Superior temporal gyrus (tissue), 1 donor: ENCODE results near the gene MCAT.

ENCODE experiments used
- DNase-seq: peaks from one replicate; pipeline ENCODE4 v3.0.0-alpha.2; 2016; ENCODE audit errors: extremely low spot score

MCAT gene

GRCh38 chr22:43172191-43172590 is 29.0 kb upstream of the MCAT start:
- DNase-seq = no peak

DNA sequence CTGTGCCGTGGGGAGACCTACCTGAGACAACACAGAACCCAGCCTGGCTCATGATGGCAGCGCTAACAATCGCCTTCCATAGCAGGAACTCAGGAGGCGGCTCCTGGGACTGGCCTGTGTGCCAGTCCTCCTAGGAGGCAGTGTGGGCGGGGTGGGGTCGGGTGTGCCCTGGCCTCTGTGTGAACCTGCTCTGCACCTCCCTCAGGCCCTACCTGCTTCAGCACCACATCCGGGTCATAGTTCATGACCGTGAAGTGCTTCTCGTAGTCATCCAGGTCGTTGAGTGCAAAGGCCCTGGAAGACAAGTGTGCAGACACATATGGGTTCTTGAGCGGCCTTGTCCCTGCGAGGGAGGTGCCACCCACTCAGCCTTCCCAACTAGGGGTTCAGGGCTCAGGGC is 28.4 kb upstream of the MCAT start:
- DNase-seq = no peak

DNA sequence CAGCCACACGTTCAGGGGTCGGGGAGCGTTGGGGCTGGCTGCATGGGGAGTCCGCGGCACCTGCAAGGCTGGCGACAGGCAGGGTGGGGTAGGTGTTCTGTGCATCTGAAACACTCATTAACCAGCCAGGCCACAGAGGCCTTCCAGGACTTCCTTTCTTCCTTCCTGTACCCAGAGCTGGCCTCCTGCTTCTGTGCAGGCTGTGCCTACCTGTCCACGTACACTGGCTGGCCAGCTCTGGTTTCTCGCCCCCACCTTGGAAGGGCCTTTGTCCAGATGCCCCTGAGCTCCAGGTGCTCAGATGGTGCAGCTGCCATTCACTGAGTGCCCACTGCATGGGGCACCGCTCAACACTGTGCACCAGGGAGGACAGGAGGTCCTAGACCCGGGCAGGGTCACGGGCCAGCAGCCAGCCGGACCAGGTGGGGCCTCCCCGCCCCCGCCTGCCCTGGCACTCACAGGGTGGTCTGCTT is 27.9 kb upstream of the MCAT start:
- DNase-seq = no peak

GRCh38 chr22:43170131-43170480 is 26.9 kb upstream of the MCAT start:
- DNase-seq = no peak

DNA sequence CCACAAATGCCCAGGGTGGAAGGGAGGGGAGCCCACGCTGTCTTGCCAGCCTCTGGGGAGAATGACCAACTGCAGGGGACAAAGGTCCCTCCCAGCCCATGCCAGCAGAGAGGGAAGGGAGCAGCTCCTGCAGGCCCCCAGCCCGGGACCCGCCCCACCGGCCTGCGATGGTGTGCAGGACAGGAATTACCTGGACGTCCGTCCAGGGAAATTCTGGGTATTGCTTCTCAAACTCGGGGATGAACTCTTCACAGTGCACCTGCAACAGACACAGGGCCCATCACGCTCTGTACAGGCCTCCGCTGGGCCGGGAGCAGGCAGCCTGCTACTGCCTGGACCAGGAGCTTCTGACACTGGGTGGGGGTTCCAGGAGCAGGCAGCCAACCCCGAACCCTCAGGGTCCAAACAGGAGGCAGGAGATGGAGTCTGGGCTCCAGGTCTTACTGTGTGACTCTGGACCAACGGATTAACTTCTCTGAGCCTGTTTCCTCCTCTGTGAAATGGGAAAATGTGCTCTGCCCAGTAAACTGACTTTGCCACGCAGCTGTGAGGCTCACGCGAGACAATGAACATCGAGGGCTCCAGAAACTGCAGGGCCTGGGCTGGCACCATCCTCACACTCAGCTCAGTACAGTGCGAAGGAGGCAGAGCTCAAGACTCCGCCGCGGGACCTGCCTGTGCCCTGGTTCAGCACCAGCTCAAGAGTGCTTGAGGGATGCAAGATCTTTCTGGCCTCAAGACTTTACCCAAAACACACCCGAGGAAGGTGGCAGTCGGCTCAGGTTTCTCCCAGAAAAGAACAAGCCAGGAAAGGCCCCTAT is 26.3 kb upstream of the MCAT start:
- no peak for DNase-seq

- no peak for DNase-seq
Measured at GRCh38 chr22:43168471-43169309, 25.5 kb upstream of the MCAT start.

- no peak for DNase-seq
Measured at GRCh38 chr22:43167001-43167589, 23.9 kb upstream of the MCAT start.

GRCh38 chr22:43166132-43166930 is 23.1 kb upstream of the MCAT start:
- no peak for DNase-seq

DNA sequence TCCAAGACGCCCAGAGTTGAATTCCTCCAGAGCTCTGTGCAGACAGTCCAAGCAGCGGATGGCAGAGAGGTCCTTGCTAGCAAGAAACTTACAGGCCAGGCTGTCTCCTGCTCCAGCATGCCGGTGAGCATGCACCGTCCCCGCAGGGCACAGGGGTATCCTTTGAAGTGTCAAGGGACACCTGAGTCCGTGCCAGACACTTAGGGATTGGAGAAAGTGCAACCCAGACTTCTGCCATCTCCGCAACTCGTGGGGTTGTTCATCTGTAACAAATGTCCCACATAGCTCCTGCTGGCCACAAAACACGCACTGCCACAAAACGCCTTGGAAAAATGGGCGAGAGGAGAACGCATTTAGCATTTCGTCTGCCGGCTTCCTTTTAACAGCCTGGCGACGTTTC is 21.4 kb upstream of the MCAT start:
- no peak for DNase-seq

DNA sequence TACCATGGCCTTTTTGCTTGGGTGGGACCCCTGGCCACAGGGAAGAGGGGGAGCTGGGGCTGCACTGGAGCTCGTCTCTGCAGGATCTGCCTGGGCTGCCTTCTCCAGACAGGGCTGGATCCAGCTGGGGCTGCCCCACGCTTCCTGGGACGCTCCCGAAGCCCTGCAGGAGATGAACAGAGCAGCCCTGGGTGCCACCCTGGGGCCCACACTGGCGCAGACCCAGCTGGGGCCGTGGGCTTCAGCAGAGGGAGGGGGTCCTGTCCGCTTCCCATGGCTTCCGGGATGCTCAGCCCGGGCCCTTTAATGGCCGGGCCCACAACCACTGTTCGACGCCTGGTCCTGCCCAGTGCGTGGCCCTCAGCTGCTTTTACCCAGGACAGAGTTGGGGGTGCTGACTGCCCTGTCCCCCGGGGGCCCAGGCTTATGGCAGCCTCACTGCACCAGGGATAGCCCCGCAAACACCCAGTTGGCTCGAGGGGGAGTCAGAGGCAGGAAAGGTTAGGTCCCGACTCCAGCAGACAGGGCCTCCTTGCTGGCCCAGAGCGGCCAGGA is 20.1 kb upstream of the MCAT start:
- DNase-seq = no peak

DNA sequence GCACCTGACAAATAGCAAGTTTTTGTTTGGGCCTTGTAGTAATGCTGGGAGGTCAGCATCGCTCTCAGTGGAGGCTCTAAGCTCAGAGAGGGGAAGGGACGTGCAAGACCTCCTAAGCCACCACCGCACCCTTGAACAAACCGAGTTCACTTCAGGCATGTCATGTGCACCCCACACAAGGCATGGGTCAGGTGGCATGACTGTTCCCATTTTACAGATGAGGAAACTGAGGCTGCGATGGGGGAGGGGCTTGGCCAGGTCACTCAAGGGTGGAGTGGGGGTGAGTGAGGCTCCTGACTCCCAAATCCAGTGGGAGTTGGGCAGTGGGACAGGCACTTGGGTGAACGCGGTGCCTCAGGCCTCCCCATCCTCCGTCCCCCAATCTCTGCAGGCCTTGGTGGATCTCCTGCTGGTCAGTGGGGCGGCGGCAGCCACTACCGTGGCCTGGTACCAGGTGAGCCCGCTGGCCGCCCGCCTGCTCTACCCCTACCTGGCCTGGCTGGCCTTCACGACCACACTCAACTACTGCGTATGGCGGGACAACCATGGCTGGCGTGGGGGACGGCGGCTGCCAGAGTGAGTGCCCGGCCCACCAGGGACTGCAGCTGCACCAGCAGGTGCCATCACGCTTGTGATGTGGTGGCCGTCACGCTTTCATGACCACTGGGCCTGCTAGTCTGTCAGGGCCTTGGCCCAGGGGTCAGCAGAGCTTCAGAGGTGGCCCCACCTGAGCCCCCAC is 19.4 kb upstream of the MCAT start:
- no peak for DNase-seq

- DNase-seq = no peak
Measured at GRCh38 chr22:43160497-43161126, 17.4 kb upstream of the MCAT start.

GRCh38 chr22:43159484-43160178 is 16.4 kb upstream of the MCAT start:
- no peak for DNase-seq

DNA sequence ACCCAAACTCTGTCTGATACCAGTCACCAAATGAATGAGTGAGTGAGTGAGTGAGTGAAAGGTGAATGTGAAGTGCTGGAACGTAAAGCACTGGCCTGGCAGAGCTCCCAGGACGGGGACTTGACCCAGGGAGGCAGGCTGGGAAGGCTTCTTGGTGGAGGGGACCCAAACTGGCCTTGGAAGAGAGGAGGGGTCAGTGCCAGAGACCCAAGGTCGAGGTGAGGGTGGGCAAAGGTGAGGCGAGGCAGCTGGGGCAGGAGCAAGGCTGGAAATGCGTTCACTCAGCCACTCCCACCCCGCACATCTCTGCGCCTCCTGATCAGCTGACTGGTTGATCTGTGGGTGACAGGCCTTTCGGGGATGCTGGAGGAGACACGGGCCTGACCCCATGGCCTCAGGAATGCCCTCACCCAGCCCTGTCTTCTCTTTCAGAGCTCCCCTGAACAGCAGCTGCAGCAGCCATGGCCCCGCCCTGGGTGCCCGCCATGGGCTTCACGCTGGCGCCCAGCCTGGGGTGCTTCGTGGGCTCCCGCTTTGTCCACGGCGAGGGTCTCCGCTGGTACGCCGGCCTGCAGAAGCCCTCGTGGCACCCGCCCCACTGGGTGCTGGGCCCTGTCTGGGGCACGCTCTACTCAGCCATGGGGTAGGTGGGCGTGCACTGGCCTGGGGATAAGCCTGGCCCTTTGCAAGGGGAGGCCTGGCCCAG is 15.7 kb upstream of the MCAT start:
- DNase-seq = no peak

DNA sequence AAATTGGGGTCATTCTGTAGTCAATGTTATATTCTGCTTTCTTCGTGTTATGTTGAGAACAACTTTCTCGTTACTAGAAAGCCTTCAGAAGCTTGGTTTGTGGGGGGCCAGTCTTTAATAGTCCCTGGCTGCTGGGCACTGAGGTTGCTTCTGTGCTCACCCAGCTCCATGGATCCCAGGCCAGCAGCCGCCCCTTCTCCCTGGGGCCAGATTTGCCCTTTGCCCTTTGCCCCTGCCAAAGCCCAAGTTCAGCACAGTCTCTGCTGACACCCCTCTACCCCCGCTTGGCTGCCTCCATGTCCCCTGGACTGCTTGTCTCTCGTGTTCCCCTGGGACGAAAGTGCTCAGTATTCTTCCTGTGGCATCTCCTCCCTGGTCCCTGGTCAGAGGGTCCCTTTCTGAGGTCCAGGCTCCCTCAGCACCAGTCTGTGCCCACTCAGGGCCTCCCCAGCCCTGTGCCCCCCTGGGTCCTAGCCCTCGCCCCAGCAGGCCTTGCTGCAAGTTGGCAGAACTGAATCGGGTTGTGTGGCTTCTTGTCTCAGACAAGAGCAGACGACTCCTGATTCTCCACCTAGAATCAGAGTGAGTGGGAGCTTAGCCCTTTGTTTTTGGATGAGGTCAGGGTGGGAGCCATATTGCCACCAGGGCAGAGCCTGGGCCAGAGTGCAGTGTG is 14.8 kb upstream of the MCAT start:
- no peak for DNase-seq

DNA sequence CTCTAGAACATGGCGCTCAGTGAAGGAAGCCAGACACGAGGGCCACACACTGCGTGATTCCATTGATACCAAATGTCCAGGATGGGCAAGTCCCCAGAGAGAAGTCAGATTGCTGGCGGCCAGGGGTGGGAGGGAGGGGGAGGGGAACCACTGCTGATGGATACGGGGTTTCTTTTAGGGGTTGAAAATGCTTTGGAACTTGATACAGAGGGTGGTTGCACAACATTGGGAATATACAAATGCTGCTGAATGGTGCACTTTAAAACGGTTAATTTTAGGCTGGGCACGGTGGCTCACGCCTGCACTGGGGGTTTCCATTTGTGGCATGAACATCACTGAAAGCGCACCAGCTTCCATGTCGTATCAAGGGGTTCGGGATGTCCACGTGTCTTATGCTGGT is 13.2 kb upstream of the MCAT start:
- DNase-seq = no peak

DNA sequence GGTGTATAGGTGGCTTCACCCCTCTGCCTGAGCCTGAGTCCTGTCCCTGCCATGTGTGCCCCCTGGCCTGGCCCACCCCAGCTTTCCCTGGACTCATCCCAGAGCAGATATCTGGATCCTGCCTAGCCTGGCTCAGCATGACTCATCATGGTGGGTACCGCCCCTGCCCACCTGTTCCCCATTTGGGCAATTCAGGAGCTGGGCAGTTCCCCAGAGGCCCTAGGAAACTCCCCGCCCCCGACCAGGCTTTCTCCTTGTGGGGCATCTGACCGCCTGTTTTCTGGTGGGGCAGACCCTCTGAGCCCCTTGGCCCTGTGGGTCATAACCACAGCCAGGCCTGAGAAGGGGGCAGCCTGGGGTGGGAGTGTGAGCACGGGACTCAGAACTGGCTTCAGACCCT is 12.6 kb upstream of the MCAT start:
- no peak for DNase-seq

DNA sequence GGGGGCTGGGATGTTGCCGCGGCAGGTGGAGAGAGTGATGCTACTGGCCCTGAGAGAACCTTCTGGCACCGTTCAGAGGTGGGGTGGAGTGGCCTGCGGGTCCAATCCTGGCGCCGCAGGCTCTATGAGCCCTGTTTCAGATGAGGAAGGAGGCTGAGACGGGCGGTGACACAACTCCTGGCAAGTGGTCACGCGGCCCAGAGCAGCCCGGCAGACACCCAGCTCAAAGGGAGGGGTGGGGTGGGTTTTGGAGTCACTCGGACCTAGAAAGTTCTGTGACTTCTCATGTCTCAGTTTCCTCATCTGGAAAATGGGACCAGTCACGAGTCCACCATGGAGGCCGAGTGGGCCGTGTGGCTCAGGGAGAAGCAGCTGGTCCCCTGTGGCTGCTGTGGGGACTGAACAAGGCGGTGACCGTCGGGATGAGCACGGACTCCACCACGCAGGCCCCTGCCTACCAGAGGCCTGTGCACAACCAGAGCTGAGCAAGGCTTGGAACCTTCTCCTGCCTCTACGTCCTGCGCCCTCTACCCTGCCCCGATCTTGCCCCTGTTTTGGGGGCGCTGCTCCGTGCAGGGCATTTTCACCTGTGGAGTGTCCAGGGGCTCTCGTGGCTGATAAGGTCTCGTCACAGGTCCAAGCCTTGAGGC is 11.8 kb upstream of the MCAT start:
- no peak for DNase-seq
